HG03575 (cell line): Measurements from ENCODE around the gene ARID1B.

ENCODE experiments used
- ATAC-seq: cut with Tn5 transposase; IDR thresholded peaks from one replicate; pipeline ENCODE4 v1.9.1; 2021; ENCODE audit not compliant: unreplicated experiment, insufficient number of reproducible peaks, low FRiP score; ENCODE audit errors: extremely low read depth

ARID1B gene

GRCh38 chr6:156776840-156777576 is at the start of gene ARID1B:
TSS of gene ARID1B (plus strand) at chr6:156777378. CDS start at chr6:156777681, 303 bp downstream.
- no peak for ATAC-seq

GRCh38 chr6:156727715-156728385 is 49.3 kb upstream of the ARID1B start:
- ATAC-seq, result no peak

DNA sequence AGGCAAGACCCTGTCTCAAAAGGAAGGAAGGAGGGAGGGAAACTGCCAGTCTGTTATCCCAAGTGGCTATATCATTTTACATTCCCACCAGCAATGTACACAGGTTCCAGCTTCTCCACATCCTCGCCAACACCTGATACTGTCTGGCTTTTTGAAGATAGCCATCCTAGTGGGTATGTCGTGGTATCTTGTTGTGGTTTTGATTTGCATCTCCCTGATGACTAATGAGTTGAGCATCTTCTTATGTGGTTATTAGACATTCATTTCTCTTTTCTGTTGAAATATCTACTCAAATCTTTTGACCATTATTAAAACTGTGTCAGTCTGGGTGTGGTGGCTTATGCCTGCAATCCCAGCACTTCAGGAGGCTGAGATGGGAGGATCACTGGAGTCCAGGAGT is 47.9 kb upstream of the ARID1B start:
- no peak for ATAC-seq

- ATAC-seq, result no peak
Observed at GRCh38 chr6:156731396-156731795, 45.8 kb upstream of the ARID1B start.

- no peak for ATAC-seq
Observed at GRCh38 chr6:156735751-156736150, 41.4 kb upstream of the ARID1B start.

DNA sequence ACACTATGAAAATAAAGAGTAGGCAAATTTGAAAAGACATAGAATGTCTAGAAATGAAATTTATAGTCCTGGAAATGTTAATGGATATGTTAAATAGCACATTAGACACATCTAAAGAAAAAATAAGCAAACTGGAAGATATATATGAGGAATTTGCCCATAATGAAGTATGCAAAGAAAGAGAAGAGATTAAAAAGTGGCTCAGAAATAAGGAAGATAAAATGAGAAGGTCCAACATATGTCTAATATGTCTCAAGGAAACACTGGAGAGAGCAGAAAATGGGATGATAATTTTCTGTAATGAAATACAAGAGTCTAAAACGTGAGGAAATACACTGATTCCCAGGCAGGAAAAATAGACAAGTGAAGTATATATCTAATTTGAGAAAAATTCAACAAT is 36.6 kb upstream of the ARID1B start:
- no peak for ATAC-seq

- no peak for ATAC-seq
Observed at GRCh38 chr6:156741287-156742073, 35.7 kb upstream of the ARID1B start.

DNA sequence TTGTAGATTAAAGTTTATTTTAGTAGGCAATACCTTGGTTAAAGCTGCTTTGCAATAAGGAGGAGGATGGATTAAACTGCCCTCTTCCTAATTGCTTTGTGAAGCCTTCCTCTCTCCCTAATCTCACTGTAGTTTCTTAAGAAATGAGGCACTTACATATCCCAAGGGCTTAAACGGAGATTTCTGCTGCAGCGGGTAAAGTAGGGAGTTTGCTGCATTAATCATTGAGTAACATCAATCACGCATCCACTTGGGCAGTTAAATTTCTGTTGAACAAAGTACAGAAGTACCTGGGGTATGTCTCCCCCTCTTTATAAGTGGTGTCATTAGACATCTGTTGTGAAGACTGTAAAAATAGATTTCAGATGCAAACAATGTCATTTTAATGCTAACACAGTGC is 29.5 kb upstream of the ARID1B start:
- ATAC-seq, result no peak

- ATAC-seq, result no peak
Observed at GRCh38 chr6:156748504-156748903, 28.7 kb upstream of the ARID1B start.

- no peak for ATAC-seq
Observed at GRCh38 chr6:156752666-156753301, 24.4 kb upstream of the ARID1B start.

DNA sequence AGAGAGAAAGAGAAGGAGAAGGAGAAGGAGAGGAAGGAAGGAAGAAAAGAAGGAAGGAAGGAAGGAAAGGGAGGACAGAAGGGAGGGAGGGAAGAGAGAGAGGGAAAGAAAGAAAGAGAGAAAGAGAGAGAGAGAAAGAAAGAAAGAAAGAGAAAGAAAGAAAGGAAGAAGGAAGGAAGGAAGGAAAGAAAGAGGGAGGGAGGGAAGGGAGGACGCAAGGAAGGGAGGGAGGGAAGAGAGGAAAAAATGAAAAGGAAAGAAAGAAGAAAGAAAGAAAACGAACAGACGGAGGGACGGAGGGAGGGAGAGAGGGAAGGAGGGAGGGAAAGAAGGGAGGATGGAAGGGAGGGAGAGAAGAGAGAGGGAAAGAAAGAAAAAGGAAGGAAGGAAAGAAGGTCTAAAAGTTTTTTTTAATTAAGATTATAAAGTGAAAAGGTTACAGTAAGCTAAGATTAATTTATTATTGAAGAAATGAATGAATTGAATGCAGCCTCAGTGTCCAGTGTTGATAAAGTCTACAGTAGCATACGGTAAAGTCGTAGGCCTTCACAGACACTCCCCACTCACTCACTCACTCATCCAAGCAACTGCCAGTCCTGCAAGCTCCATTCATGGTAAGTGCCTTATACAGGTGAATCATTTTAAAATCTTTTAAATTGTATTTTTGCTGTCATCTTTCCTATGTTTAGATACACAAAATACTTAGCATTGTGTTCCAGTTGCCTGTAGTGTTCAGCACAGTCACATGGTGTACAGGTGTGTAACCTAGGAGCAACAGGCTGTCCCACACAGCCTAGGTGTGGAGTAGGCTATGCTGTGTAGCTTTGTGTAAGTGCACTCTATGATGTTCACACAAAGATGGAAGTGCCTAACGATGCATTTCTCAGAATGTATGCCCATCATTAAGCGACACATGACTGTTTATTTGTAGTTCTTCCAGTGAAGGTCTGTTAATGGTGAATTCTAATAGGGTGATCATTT is 20.3 kb upstream of the ARID1B start:
- ATAC-seq, result no peak

GRCh38 chr6:156757849-156758248 is 19.3 kb upstream of the ARID1B start:
- no peak for ATAC-seq

GRCh38 chr6:156760377-156760776 is 16.8 kb upstream of the ARID1B start:
- ATAC-seq, result no peak

GRCh38 chr6:156762547-156762946 is 14.6 kb upstream of the ARID1B start:
- no peak for ATAC-seq

- ATAC-seq, result no peak
Observed at GRCh38 chr6:156765117-156765516, 12.1 kb upstream of the ARID1B start.

- ATAC-seq, result peak; percentile 87
Observed at GRCh38 chr6:156767603-156768467, 9.3 kb upstream of the ARID1B start.

- ATAC-seq, result no peak
Observed at GRCh38 chr6:156771047-156771446, 6.1 kb upstream of the ARID1B start.
